Tibial artery (tissue), 4 donors: Measurements from ENCODE around the gene RIMBP2.

Source experiments
- DNase-seq, 2 donors: peaks; one replicate each; pipeline ENCODE4 v3.0.0-alpha.2; 2019
- H3K27ac ChIP-seq, 2 donors: fragments of 200-600 bp; sonication (generic) in 1 of 2; 1 replicate in 1 of 2; 2 replicates in 1 of 2; pipeline ENCODE4 v1.5.1; 2018 to 2019; ENCODE audit warnings: mild to moderate bottlenecking in 1 of 2
- H3K27me3 ChIP-seq, 2 donors: fragments of 200-600 bp; sonication (generic) in 1 of 2; one replicate each; pipeline versions ENCODE4 v1.5.1 to v1.6.0; 2016 to 2019
- H3K36me3 ChIP-seq, 3 donors: fragments of 200-600 bp; sonication (generic) in 2 of 3; one replicate each; pipeline ENCODE4 v1.5.1; 2016 to 2019; ENCODE audit warnings: mild to moderate bottlenecking in 2 of 3
- H3K4me1 ChIP-seq, 4 donors: fragments of 200-600 bp; sonication (generic) in 2 of 4; 1 replicate in 3 of 4; 2 replicates in 1 of 4; pipeline ENCODE4 v1.5.1; 2016 to 2019
- H3K4me3 ChIP-seq, 2 donors: fragments of 200-600 bp; sonication (generic) in 1 of 2; 1 replicate in 1 of 2; 2 replicates in 1 of 2; pipeline ENCODE4 v1.5.1; 2018 to 2019; ENCODE audit warnings: mild to moderate bottlenecking in 2 of 2
- H3K9me3 ChIP-seq, 3 donors: fragments of 200-600 bp; sonication (generic) in 1 of 3; one replicate each; pipeline ENCODE4 v1.5.1; 2016 to 2019
- CTCF ChIP-seq, 2 experiments: fragments of 200-600 bp in 1 of 2; fragments of 450-650 bp in 1 of 2; IDR thresholded peaks; one replicate each; pipeline ENCODE4 v1.5.1; 2017 to 2019; ENCODE audit warnings: antibody characterized with exemption in 2 of 2, mild to moderate bottlenecking in 1 of 2, moderate library complexity in 1 of 2
- intact Hi-C: fragments of 100-400 bp; cut with DNase I; formaldehyde crosslinking; loops from one replicate; pipeline ENCODE4 v1.15.0; 2023; ENCODE audit warnings: low total_unique reads

Gene RIMBP2

GRCh38 chr12:130747867-130748740 is 32.0 kb upstream of the RIMBP2 start:
- DNase-seq = peak; percentile 78 to 79
- Histone ChIP-seq H3K27ac (no peak overlapping the region), H3K4me1 (peaks cover 0 to 7% (median 0%) of the 10 kb centered on the region in 4 donors), H3K27me3 (peaks cover 0 to 31% of the 10 kb centered on the region in 2 donors), H3K36me3 (no peaks in the 10 kb centered on the region), H3K4me3 (no peak overlapping the region), H3K9me3 (peaks cover 0 to 4% (median 3%) of the 10 kb centered on the region in 3 donors)
- intact Hi-C loops = no loop called here
- TF ChIP-seq CTCF (IDR thresholded peaks at IDR 0.05) = peak; percentile 55 to 70

- no peak for DNase-seq
- H3K9me3 ChIP-seq = peaks cover 0 to 4% (median 3%) of the 10 kb centered on the region in 3 donors
- no peak for TF ChIP-seq CTCF (IDR thresholded peaks at IDR 0.05)
- H3K27ac ChIP-seq = no peak overlapping the region
- intact Hi-C loops = no loop called here
- H3K4me3 ChIP-seq = no peak overlapping the region
- no peaks in the 10 kb centered on the region for H3K36me3 ChIP-seq
- peaks cover 0 to 24% of the 10 kb centered on the region in 2 donors for H3K27me3 ChIP-seq
- H3K4me1 ChIP-seq = peaks cover 0 to 7% (median 0%) of the 10 kb centered on the region in 4 donors
These were observed 30.4 kb upstream of the RIMBP2 start for GRCh38 chr12:130746546-130746945.

GRCh38 chr12:130745921-130746320 is 29.8 kb upstream of the RIMBP2 start:
- H3K27me3 ChIP-seq = peaks cover 0 to 24% of the 10 kb centered on the region in 2 donors
- peaks cover 0 to 4% (median 3%) of the 10 kb centered on the region in 3 donors for H3K9me3 ChIP-seq
- DNase-seq = no peak

GRCh38 chr12:130744274-130744673 is 28.2 kb upstream of the RIMBP2 start:
- H3K36me3 ChIP-seq = no peaks in the 10 kb centered on the region
- H3K27me3 ChIP-seq = peaks cover 0 to 20% of the 10 kb centered on the region in 2 donors
- peaks cover 0 to 4% (median 3%) of the 10 kb centered on the region in 3 donors for H3K9me3 ChIP-seq
- no peak overlapping the region for H3K4me3 ChIP-seq
- TF ChIP-seq CTCF (IDR thresholded peaks at IDR 0.05) = no peak
- no peak overlapping the region for H3K27ac ChIP-seq
- intact Hi-C loops = no loop called here
- DNase-seq = no peak
- H3K4me1 ChIP-seq = peaks cover 0 to 7% (median 0%) of the 10 kb centered on the region in 4 donors

More at GRCh38 chr12:130745921-130746320, 29.8 kb upstream of the RIMBP2 start:
- TF ChIP-seq CTCF (IDR thresholded peaks at IDR 0.05) = no peak
- Histone ChIP-seq H3K4me1 (peaks cover 0 to 7% (median 0%) of the 10 kb centered on the region in 4 donors), H3K27ac (no peak overlapping the region), H3K4me3 (no peak overlapping the region), H3K36me3 (no peaks in the 10 kb centered on the region)
- intact Hi-C loops = no loop called here

GRCh38 chr12:130743606-130744005 is 27.5 kb upstream of the RIMBP2 start:
- intact Hi-C loops = no loop called here
- no peak for TF ChIP-seq CTCF (IDR thresholded peaks at IDR 0.05)
- Histone ChIP-seq H3K4me1 (peaks cover 0 to 7% (median 0%) of the 10 kb centered on the region in 4 donors), H3K27me3 (peaks cover 0 to 19% of the 10 kb centered on the region in 2 donors), H3K27ac (no peak overlapping the region), H3K4me3 (no peak overlapping the region), H3K9me3 (peaks cover 0 to 6% (median 4%) of the 10 kb centered on the region in 3 donors), H3K36me3 (no peaks in the 10 kb centered on the region)
- no peak for DNase-seq
